ENCODE measurements around the gene HIGD2A. TPM values are rescaled to one million over a fixed set of nuclear protein-coding genes. Genes with fewer than 3 reads are reported as not detected.
A peak's percentile ranks its signal among the peaks of the same experiment; 100 is the strongest.

The HIGD2A gene
- total RNA-seq, 2 donors from 2014 or later: 173 to 227 TPM

GRCh38 chr5:176397736-176398420, 9.3 kb downstream of the HIGD2A start:
- Histone ChIP-seq H3K27ac (no peak overlapping the region), H3K27me3 (no peaks in the 10 kb centered on the region), H3K4me3 (no peak overlapping the region), H3K36me3 (no peaks in the 10 kb centered on the region), H3K9ac (ENCODE audit: low read depth in 2 of 2, low read length in 2 of 2) (no peak overlapping the region), H3K9me3 (no peaks in the 10 kb centered on the region), H3K4me1 (peaks cover 7% of the 10 kb centered on the region)
- TF ChIP-seq, protein P1, sequence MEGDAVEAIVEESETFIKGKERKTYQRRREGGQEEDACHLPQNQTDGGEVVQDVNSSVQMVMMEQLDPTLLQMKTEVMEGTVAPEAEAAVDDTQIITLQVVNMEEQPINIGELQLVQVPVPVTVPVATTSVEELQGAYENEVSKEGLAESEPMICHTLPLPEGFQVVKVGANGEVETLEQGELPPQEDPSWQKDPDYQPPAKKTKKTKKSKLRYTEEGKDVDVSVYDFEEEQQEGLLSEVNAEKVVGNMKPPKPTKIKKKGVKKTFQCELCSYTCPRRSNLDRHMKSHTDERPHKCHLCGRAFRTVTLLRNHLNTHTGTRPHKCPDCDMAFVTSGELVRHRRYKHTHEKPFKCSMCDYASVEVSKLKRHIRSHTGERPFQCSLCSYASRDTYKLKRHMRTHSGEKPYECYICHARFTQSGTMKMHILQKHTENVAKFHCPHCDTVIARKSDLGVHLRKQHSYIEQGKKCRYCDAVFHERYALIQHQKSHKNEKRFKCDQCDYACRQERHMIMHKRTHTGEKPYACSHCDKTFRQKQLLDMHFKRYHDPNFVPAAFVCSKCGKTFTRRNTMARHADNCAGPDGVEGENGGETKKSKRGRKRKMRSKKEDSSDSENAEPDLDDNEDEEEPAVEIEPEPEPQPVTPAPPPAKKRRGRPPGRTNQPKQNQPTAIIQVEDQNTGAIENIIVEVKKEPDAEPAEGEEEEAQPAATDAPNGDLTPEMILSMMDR (IDR thresholded peaks at IDR 0.05): no peak
- intact Hi-C loops (cut with DNase I): no loop called here
- DNase-seq: no peak

DNA sequence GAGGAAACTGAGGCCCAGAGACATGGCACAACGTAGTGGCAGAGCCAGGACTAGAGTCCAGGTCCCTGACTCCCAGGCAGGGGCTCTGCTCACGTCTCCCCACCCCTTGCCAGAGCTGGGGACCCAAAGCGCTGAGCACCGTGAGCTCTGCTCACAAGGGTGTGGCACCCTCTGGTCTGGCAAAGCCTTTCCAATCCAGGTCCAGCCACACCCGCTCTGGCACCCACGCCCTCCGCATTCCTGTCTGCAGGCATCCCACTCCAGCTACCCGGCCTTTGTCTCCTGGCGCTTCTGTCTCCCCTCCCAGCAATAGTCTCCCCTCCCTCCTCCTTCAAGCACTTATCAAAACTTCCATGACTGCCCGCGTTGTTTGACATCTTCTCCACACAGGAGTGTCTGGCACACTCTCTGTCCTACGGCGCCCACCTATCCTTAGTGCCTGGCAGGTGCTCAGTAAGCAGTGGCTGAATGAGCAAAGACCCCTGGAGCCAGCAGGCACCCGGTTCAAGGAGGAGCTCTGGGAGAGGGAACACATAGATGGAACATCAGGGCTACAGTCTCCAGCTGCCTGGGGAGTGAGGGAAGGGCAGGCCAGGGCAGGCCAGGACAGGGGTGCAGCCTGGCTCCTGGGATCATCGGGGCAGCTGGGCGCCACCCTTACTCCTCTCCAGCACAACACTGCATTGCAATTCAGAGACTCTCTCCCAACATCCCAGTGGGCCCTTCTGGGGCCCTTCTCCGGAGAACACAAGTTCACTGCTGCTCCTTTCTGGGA, 12.0 kb downstream of the HIGD2A start:
- H3K27ac ChIP-seq: peak overlapping the region; percentile 97
- H3K4me3 ChIP-seq: no peak overlapping the region
- no peaks in the 10 kb centered on the region for H3K36me3 ChIP-seq
- intact Hi-C loops (cut with DNase I): no loop called here
- H3K4me1 ChIP-seq: peaks cover 21% of the 10 kb centered on the region
- no peaks in the 10 kb centered on the region for H3K9me3 ChIP-seq
- TF ChIP-seq, protein P1 (IDR thresholded peaks at IDR 0.05): no peak
- no peaks in the 10 kb centered on the region for H3K27me3 ChIP-seq
- peak overlapping the region; percentile 46 to 89 for H3K9ac ChIP-seq (ENCODE audit: low read depth in 2 of 2, low read length in 2 of 2)
- peak; percentile 93 for DNase-seq

- peak overlapping the region in 1 of 2 donors; percentile 89 for H3K9ac ChIP-seq (ENCODE audit: low read depth in 2 of 2, low read length in 2 of 2)
- DNase-seq: peak; percentile 17
These were observed 13.0 kb downstream of the HIGD2A start for GRCh38 chr5:176401281-176402205.

DNA sequence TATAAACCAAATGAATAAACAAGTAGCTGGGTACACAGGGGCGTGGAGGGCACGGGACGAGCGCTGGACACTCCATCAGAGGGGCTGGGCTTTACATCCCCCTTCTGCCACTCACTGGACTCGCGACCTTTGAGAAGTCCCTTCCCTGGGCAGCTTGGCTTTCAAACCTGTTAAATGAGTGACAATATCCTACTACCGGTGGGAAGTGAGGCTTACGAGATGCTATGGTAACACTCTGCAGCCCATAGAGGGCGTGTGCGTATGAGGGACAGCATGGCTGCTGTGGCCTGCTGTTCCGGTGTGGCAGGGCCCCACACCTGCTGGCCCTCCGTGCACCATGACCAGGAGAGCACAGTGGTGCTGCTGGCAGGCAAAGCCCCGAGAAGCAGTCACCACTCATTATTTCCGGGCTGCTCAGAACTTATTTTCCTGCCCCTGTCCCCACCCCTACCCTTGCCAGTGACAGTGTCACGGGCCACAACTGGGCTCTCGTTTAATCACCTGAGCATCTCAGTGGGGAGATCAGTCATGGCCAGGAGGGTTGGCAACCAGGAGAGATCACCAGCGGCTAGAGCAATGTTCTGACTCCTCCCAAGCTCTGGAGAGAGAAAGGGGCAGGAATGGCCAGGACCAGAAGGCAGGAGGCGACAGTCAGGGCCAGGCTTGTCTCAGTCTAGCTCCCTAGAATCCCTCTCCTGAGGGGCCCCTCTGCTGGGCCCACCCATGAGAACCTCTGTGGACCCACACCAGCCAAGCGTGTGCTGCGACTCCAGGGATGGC, 17.3 kb downstream of the HIGD2A start:
- DNase-seq: peak; percentile 64
- H3K27me3 ChIP-seq: no peaks in the 10 kb centered on the region
- intact Hi-C loops (cut with DNase I): no loop called here
- peaks cover 24% of the 10 kb centered on the region for H3K4me1 ChIP-seq
- no peak overlapping the region for H3K4me3 ChIP-seq
- H3K27ac ChIP-seq: peak overlapping the region; percentile 97
- H3K9me3 ChIP-seq: no peaks in the 10 kb centered on the region
- peak overlapping the region; percentile 43 to 84 for H3K9ac ChIP-seq (ENCODE audit: low read depth in 2 of 2, low read length in 2 of 2)
- TF ChIP-seq, protein P1 (IDR thresholded peaks at IDR 0.05): no peak
- H3K36me3 ChIP-seq: no peaks in the 10 kb centered on the region

More at GRCh38 chr5:176401281-176402205, 13.0 kb downstream of the HIGD2A start:
- Histone ChIP-seq H3K27ac (peak overlapping the region; percentile 97), H3K9me3 (no peaks in the 10 kb centered on the region), H3K4me3 (no peak overlapping the region), H3K27me3 (no peaks in the 10 kb centered on the region), H3K4me1 (peaks cover 24% of the 10 kb centered on the region), H3K36me3 (no peaks in the 10 kb centered on the region)
- intact Hi-C loops (cut with DNase I): no loop called here
- TF ChIP-seq, protein P1 (IDR thresholded peaks at IDR 0.05): no peak
